Activated T-cell treated with anti-CD3 and anti-CD28 coated beads for 1 hour (primary cell): Measurements from ENCODE around the gene TMCC1.

Experiments used
- DNase-seq: peaks from one replicate; pipeline ENCODE4 v3.0.0-alpha.2; 2020; ENCODE audit warnings: low read depth

Gene TMCC1

GRCh38 chr3:129609591-129610182, 283.8 kb downstream of the TMCC1 start:
- DNase-seq, result no peak

- no peak for DNase-seq
Observed at GRCh38 chr3:129608936-129609590, 284.4 kb downstream of the TMCC1 start.

- no peak for DNase-seq
Observed at GRCh38 chr3:129608087-129608935, 285.2 kb downstream of the TMCC1 start.

- DNase-seq, result no peak
Observed at GRCh38 chr3:129607391-129608068, 286.0 kb downstream of the TMCC1 start.

- DNase-seq, result no peak
Observed at GRCh38 chr3:129606636-129607390, 286.7 kb downstream of the TMCC1 start, which contains the start of gene PLXND1. Gene PLXND1, minus strand, starts transcription at chr3:129606676. Its CDS starts 37 bp downstream, at chr3:129606639.

- DNase-seq, result no peak
Observed at GRCh38 chr3:129605922-129606635, 287.4 kb downstream of the TMCC1 start.

- no peak for DNase-seq
Observed at GRCh38 chr3:129605203-129605921, 288.1 kb downstream of the TMCC1 start.

- no peak for DNase-seq
Observed at GRCh38 chr3:129604767-129605166, 288.7 kb downstream of the TMCC1 start.

GRCh38 chr3:129603991-129604749, 289.3 kb downstream of the TMCC1 start:
- DNase-seq, result no peak

GRCh38 chr3:129603561-129603942, 290.0 kb downstream of the TMCC1 start:
- no peak for DNase-seq

- no peak for DNase-seq
Observed at GRCh38 chr3:129602730-129603560, 290.6 kb downstream of the TMCC1 start.

- DNase-seq, result no peak
Observed at GRCh38 chr3:129602309-129602708, 291.2 kb downstream of the TMCC1 start.

GRCh38 chr3:129601713-129602112, 291.8 kb downstream of the TMCC1 start:
- no peak for DNase-seq

- no peak for DNase-seq
Observed at GRCh38 chr3:129600348-129600747, 293.2 kb downstream of the TMCC1 start.

- DNase-seq, result no peak
Observed at GRCh38 chr3:129599607-129600006, 293.9 kb downstream of the TMCC1 start.

- DNase-seq, result no peak
Observed at GRCh38 chr3:129599073-129599472, 294.4 kb downstream of the TMCC1 start.

- DNase-seq, result no peak
Observed at GRCh38 chr3:129598484-129598883, 295.0 kb downstream of the TMCC1 start.

- DNase-seq, result no peak
Observed at GRCh38 chr3:129598000-129598381, 295.5 kb downstream of the TMCC1 start.
